ENCODE measurements around the gene GRIA4.

DNA sequence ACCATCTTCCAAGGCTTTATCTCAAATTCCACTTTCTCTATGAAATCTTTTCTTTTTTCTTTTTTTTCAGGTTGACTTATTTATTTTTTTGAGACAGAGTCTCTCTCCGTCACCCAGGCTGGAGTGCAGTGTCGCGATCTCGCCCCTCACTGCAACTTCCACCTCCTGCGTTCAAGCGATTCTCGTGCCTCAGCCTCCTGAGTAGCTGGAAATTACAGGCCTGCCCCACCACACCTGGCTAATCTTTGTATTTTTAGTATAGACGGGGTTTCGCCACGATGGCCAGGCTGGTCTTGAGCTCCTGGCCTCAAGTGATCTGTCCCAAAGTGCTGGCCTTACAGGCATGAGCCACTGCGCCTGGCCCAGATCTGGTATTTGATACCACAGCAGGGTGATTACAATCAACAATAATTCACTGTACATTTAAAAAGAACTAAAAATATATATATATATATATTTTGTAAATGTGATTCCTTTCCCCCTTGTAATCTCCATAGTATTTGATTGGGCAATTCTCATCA lies 290.7 kb downstream of the GRIA4 start:
- TF ChIP-seq, protein P1, sequence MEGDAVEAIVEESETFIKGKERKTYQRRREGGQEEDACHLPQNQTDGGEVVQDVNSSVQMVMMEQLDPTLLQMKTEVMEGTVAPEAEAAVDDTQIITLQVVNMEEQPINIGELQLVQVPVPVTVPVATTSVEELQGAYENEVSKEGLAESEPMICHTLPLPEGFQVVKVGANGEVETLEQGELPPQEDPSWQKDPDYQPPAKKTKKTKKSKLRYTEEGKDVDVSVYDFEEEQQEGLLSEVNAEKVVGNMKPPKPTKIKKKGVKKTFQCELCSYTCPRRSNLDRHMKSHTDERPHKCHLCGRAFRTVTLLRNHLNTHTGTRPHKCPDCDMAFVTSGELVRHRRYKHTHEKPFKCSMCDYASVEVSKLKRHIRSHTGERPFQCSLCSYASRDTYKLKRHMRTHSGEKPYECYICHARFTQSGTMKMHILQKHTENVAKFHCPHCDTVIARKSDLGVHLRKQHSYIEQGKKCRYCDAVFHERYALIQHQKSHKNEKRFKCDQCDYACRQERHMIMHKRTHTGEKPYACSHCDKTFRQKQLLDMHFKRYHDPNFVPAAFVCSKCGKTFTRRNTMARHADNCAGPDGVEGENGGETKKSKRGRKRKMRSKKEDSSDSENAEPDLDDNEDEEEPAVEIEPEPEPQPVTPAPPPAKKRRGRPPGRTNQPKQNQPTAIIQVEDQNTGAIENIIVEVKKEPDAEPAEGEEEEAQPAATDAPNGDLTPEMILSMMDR (IDR thresholded peaks at IDR 0.05; ENCODE audit: low read depth, low read length) = no peak
- TF ChIP-seq POLR2A (IDR thresholded peaks at IDR 0.05; ENCODE audit: extremely low read depth, insufficient read length) = no peak

Measured in NB4 (cell line).